ENCODE measurements around the gene BLNK. TPM values are rescaled to one million over a fixed set of nuclear protein-coding genes. Genes with fewer than 3 reads are reported as not detected.

Gene BLNK
- total RNA-seq, 1 donor from 2014 or later: 267 TPM

DNA sequence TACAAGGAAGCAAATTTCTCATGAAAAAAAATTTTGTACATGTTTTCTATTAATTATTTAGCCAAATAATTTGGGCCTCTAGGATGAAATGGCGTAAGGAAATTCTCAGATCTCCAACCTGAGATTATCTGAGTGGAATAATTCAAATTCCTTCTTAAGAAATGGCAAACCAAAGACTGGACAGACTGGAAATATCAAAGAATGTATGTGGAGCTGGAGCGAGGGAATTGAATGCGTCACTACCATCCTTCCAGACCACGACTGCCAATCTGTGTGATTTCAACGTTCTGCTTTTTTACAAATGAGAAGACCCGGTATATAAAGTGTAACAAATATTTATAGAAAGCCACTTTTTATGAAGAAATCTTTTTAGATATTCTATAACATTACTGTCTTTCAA, 12.4 kb upstream of the BLNK start:
- TF ChIP-seq, protein P1, sequence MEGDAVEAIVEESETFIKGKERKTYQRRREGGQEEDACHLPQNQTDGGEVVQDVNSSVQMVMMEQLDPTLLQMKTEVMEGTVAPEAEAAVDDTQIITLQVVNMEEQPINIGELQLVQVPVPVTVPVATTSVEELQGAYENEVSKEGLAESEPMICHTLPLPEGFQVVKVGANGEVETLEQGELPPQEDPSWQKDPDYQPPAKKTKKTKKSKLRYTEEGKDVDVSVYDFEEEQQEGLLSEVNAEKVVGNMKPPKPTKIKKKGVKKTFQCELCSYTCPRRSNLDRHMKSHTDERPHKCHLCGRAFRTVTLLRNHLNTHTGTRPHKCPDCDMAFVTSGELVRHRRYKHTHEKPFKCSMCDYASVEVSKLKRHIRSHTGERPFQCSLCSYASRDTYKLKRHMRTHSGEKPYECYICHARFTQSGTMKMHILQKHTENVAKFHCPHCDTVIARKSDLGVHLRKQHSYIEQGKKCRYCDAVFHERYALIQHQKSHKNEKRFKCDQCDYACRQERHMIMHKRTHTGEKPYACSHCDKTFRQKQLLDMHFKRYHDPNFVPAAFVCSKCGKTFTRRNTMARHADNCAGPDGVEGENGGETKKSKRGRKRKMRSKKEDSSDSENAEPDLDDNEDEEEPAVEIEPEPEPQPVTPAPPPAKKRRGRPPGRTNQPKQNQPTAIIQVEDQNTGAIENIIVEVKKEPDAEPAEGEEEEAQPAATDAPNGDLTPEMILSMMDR (IDR thresholded peaks at IDR 0.05): no peak
- H3K4me1 Mint-ChIP-seq: peaks cover 50% of the 10 kb centered on the region
- no peak overlapping the region for H3K4me3 Mint-ChIP-seq
- DNase-seq (no peak), ATAC-seq (ENCODE audit: low read depth) (no peak)
- intact Hi-C loops (cut with micrococcal nuclease): no loop called here
- H3K27me3 Mint-ChIP-seq: no peaks in the 10 kb centered on the region
- POLR2A ChIA-PET: interaction anchor here (5.7 to 5.9 kb wide), 2 partner anchors 11 to 53 kb away, joined by 50 to 344 read pairs; partner anchors contain the start of gene BLNK
- H3K36me3 Mint-ChIP-seq (ENCODE audit: low read depth): no peaks in the 10 kb centered on the region
- no peak overlapping the region for H3K27ac Mint-ChIP-seq
- CTCF ChIA-PET: interaction anchor here (1.9 kb wide), 1 partner anchor 54 kb away, joined by 6 read pairs; no protein-coding TSS in a partner anchor
- no peaks in the 10 kb centered on the region for H3K9me3 Mint-ChIP-seq

DNA sequence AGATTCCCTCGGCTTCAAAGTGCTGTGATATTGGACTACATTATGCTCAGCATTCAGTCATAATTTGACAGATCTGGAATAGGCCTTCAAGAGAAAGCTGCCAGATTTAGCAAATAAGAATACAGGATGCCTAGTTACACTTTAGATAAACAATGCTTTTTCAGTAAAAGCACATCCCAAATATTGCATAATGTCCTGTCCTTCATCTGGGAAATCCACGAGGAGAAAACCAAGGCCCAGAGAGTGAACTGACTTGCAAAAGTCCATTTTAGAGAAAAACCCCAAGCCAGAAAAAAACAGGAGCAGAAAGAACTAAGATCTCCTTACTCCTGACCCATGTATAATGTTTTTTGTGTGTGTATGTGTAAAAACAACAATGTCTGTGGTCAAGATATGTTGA, 12.0 kb upstream of the BLNK start:
- ATAC-seq (ENCODE audit: low read depth): no peak
- CTCF ChIA-PET: no interaction called here
- Mint-ChIP-seq H3K4me3 (no peak overlapping the region), H3K4me1 (peaks cover 46% of the 10 kb centered on the region), H3K27ac (no peak overlapping the region), H3K27me3 (no peaks in the 10 kb centered on the region), H3K9me3 (no peaks in the 10 kb centered on the region), H3K36me3 (ENCODE audit: low read depth) (no peaks in the 10 kb centered on the region)
- POLR2A ChIA-PET: interaction anchor here (5.9 kb wide), 1 partner anchor 53 kb away, joined by 50 read pairs; no protein-coding TSS in a partner anchor
- DNase-seq: no peak
- intact Hi-C loops (cut with micrococcal nuclease): no loop called here
- TF ChIP-seq, protein P1 (IDR thresholded peaks at IDR 0.05): no peak

DNA sequence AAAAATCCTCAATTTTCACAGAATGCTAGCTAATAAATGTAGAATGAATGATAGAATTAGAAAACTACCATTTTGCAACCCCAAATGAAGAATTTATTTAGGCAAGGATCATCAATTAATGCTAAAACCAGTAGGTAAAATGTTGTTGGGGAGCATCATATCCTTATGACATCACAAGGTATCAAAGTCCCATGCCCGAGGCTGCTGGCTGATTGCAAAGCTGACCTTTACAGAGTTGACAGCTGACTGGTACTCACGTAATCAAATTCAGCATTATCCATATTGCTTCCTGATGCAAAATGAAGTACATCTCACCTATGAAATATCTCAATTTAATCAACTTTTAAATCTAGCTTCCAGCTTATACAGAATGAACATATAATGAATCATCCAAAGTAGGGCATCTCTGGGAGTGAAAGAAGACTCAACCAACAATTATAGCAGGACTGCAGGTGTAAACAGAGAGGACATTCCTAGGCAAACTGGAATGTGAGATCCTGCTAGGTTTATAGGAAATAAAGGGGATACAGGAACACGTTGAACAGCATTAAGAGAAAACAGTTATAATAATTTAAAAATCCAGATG, 10.2 kb upstream of the BLNK start:
- H3K36me3 Mint-ChIP-seq (ENCODE audit: low read depth): no peaks in the 10 kb centered on the region
- no peak overlapping the region for H3K4me3 Mint-ChIP-seq
- no peak overlapping the region for H3K27ac Mint-ChIP-seq
- TF ChIP-seq, protein P1 (IDR thresholded peaks at IDR 0.05): no peak
- H3K27me3 Mint-ChIP-seq: no peaks in the 10 kb centered on the region
- CTCF ChIA-PET: interaction anchor here (1.1 to 1.5 kb wide), 2 partner anchors 11 to 52 kb away, joined by 3 read pairs; no protein-coding TSS in a partner anchor
- H3K4me1 Mint-ChIP-seq: peaks cover 49% of the 10 kb centered on the region
- H3K9me3 Mint-ChIP-seq: no peaks in the 10 kb centered on the region
- ATAC-seq (ENCODE audit: low read depth) (no peak), DNase-seq (no peak)
- intact Hi-C loops (cut with micrococcal nuclease): no loop called here
- POLR2A ChIA-PET: interaction anchor here (1.2 to 1.5 kb wide), 2 partner anchors 8 to 11 kb away, joined by 4 to 9 read pairs; partner anchors contain the start of gene BLNK

GRCh38 chr10:96280859-96281258, 9.5 kb upstream of the BLNK start:
- ATAC-seq (ENCODE audit: low read depth) (no peak), DNase-seq (no peak)
- Mint-ChIP-seq H3K9me3 (no peaks in the 10 kb centered on the region), H3K27ac (no peak overlapping the region), H3K36me3 (ENCODE audit: low read depth) (no peaks in the 10 kb centered on the region), H3K4me3 (no peak overlapping the region), H3K4me1 (peaks cover 50% of the 10 kb centered on the region), H3K27me3 (no peaks in the 10 kb centered on the region)
- ChIA-PET POLR2A (interaction anchor here (1.2 to 1.5 kb wide), 2 partner anchors 8 to 10 kb away, joined by 4 to 9 read pairs; partner anchors contain the start of gene BLNK), CTCF (interaction anchor here (1.5 kb wide), 1 partner anchor 51 kb away, joined by 3 read pairs; no protein-coding TSS in a partner anchor)
- TF ChIP-seq, protein P1 (IDR thresholded peaks at IDR 0.05): no peak
- intact Hi-C loops (cut with micrococcal nuclease): no loop called here

DNA sequence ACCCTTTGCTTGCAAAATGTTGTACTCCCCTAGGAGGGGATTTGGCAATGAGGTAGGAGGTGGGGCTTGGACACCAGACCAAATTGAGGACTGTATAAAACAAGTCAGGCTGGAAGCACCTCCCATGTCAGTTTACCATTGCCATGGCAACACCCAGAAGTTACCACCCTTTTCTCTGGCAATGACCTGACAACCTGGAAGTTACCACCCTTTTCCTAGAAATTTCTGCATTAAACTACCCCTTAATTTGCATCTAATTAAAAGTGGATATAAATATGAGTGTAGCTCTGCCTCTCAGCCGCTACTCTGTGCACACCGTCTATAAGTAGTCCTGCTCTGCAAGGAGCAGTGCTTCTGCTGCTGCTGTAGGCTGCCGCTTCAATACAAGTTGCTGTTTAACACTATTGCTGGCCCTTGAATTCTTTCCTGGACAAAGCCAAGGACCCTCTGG, 7.8 kb upstream of the BLNK start:
- Mint-ChIP-seq H3K4me3 (no peak overlapping the region), H3K4me1 (peaks cover 54% of the 10 kb centered on the region), H3K27ac (peak overlapping the region; percentile 7), H3K36me3 (ENCODE audit: low read depth) (no peaks in the 10 kb centered on the region), H3K9me3 (no peaks in the 10 kb centered on the region), H3K27me3 (no peaks in the 10 kb centered on the region)
- POLR2A ChIA-PET: interaction anchor here (0.7 kb wide), 2 partner anchors 8 to 48 kb away, joined by 5 read pairs; no protein-coding TSS in a partner anchor
- no peak for DNase-seq
- TF ChIP-seq, protein P1 (IDR thresholded peaks at IDR 0.05): no peak
- ATAC-seq (ENCODE audit: low read depth): peak; percentile 35
- CTCF ChIA-PET: interaction anchor here (0.9 to 1.7 kb wide), 3 partner anchors 14 to 50 kb away, joined by 3 to 7 read pairs (median 3); no protein-coding TSS in a partner anchor
- intact Hi-C loops (cut with micrococcal nuclease): loop anchor here (1.0 to 10.0 kb wide), 2 partner anchors 8 to 426 kb away; no protein-coding TSS in a partner anchor
